NCI-H2107 treated with DMSO at 0.1 percent for 48 hours (cell line): Measurements from ENCODE around the gene NIPSNAP3A.

Experiments
- DNase-seq: peaks from one replicate; lab custom pipeline; 2025; ENCODE audit not compliant: unreplicated experiment; lab: John Stamatoyannopoulos, UW

NIPSNAP3A gene

GRCh38 chr9:104802906-104803305 lies 55.4 kb downstream of the NIPSNAP3A start:
- no peak for DNase-seq

GRCh38 chr9:104805441-104805840 lies 58.0 kb downstream of the NIPSNAP3A start:
- no peak for DNase-seq

- peak; percentile 58 for DNase-seq
Observed at GRCh38 chr9:104808035-104808614, 60.6 kb downstream of the NIPSNAP3A start.
